Activated CD8-positive, alpha-beta T cell treated with anti-CD3 and anti-CD28 coated beads, Interleukin-2, amount 10 ng/mL, durations not matched to agents 7 days and 5 days (primary cell): ENCODE data around the gene CIDEC. TPM values are rescaled to one million over a fixed set of nuclear protein-coding genes. Genes with fewer than 3 reads are reported as not detected.
"Not testable (repeated sequence)": the region's sequence is repeated elsewhere in the genome, so short reads cannot be mapped to it uniquely, and the experiment has no call there.

Experiments
- ATAC-seq: fragments of 150-1000 bp; cut with Tn5 transposase; one replicate; pipeline ENCODE4 v1.10.0; 2021; ENCODE audit warnings: moderate library complexity
- CTCF ChIA-PET: fragments of 350-600 bp; sonication (Branson Sonifier 250); formaldehyde crosslinking; loops from one replicate; lab custom pipeline; 2021; ENCODE audit warnings: antibody characterized with exemption; lab: Charles Lee
- POLR2A ChIA-PET: fragments of 350-600 bp; sonication (Branson Sonifier 250); formaldehyde crosslinking; loops from one replicate; lab custom pipeline; 2021; ENCODE audit warnings: antibody characterized with exemption; lab: Charles Lee
- DNase-seq: peaks from one replicate; pipeline ENCODE4 v3.0.0-alpha.2; 2020
- H3K27ac Mint-ChIP-seq: one replicate; pipeline ENCODE4 v1.8.0; 2021; ENCODE audit warnings: mild to moderate bottlenecking, mixed read lengths
- H3K27me3 Mint-ChIP-seq: one replicate; pipeline ENCODE4 v1.8.0; 2021; ENCODE audit warnings: low read depth, mixed read lengths
- H3K36me3 Mint-ChIP-seq: one replicate; pipeline ENCODE4 v1.8.0; 2021; ENCODE audit warnings: low read depth, mixed read lengths
- H3K4me1 Mint-ChIP-seq: one replicate; pipeline ENCODE4 v1.8.0; 2021; ENCODE audit warnings: low read depth, mixed read lengths
- H3K4me3 Mint-ChIP-seq: one replicate; pipeline ENCODE4 v1.8.0; 2021; ENCODE audit warnings: mild to moderate bottlenecking, mixed read lengths
- H3K9me3 Mint-ChIP-seq: one replicate; pipeline ENCODE4 v1.8.0; 2022; ENCODE audit warnings: mixed read lengths; ENCODE audit not compliant: insufficient read depth
- total RNA-seq, 2 experiments: library from RNA; stranded (reverse); gene quantifications; one replicate each; pipeline ENCODE4 v1.2.3, GENCODE V29; 2021

CIDEC gene
- total RNA-seq, 2 experiments from 2014 or later: not detected

GRCh38 chr3:9855594-9855993 is 24.5 kb downstream of the CIDEC start:
- Mint-ChIP-seq H3K9me3 (no peaks in the 10 kb centered on the region), H3K4me3 (no peak overlapping the region), H3K4me1 (peaks cover 6% of the 10 kb centered on the region), H3K27ac (no peak overlapping the region), H3K36me3 (no peaks in the 10 kb centered on the region), H3K27me3 (peaks cover 9% of the 10 kb centered on the region)
- ATAC-seq (no peak), DNase-seq (no peak)
- CTCF ChIA-PET: no interaction called here
- POLR2A ChIA-PET: interaction anchor here (0.6 kb wide), 1 partner anchor 34 kb away, joined by 3 read pairs; no protein-coding TSS in a partner anchor

GRCh38 chr3:9854291-9854940 is 25.6 kb downstream of the CIDEC start:
- H3K36me3 Mint-ChIP-seq, ATAC-seq, H3K27ac Mint-ChIP-seq, H3K4me3 Mint-ChIP-seq, H3K9me3 Mint-ChIP-seq, H3K4me1 Mint-ChIP-seq, DNase-seq, H3K27me3 Mint-ChIP-seq, POLR2A ChIA-PET: not testable (repeated sequence)
- CTCF ChIA-PET: interaction anchor here (0.9 kb wide), 1 partner anchor 9 kb away, joined by 3 read pairs; no protein-coding TSS in a partner anchor

GRCh38 chr3:9852528-9852927 is 27.5 kb downstream of the CIDEC start:
- Mint-ChIP-seq H3K4me1 (peaks cover 10% of the 10 kb centered on the region), H3K36me3 (no peaks in the 10 kb centered on the region), H3K4me3 (no peak overlapping the region), H3K27ac (no peak overlapping the region), H3K27me3 (peaks cover 9% of the 10 kb centered on the region), H3K9me3 (no peaks in the 10 kb centered on the region)
- DNase-seq (no peak), ATAC-seq (no peak)
- ChIA-PET POLR2A (no interaction called here), CTCF (no interaction called here)

- POLR2A ChIA-PET, H3K4me3 Mint-ChIP-seq, H3K27me3 Mint-ChIP-seq, H3K36me3 Mint-ChIP-seq, ATAC-seq, H3K4me1 Mint-ChIP-seq, H3K27ac Mint-ChIP-seq, H3K9me3 Mint-ChIP-seq, DNase-seq, CTCF ChIA-PET: not testable (repeated sequence)
Observed at GRCh38 chr3:9851926-9852325, 28.1 kb downstream of the CIDEC start.

- ATAC-seq, DNase-seq, H3K9me3 Mint-ChIP-seq, POLR2A ChIA-PET, H3K4me3 Mint-ChIP-seq, H3K27me3 Mint-ChIP-seq, H3K36me3 Mint-ChIP-seq, H3K4me1 Mint-ChIP-seq, H3K27ac Mint-ChIP-seq, CTCF ChIA-PET: not testable (repeated sequence)
Observed at GRCh38 chr3:9851383-9851782, 28.7 kb downstream of the CIDEC start.

GRCh38 chr3:9848860-9849259 is 31.2 kb downstream of the CIDEC start:
- H3K4me1 Mint-ChIP-seq: peaks cover 22% of the 10 kb centered on the region
- H3K4me3 Mint-ChIP-seq, H3K27ac Mint-ChIP-seq, H3K27me3 Mint-ChIP-seq, H3K9me3 Mint-ChIP-seq, H3K36me3 Mint-ChIP-seq, POLR2A ChIA-PET, ATAC-seq: not testable (repeated sequence)
- CTCF ChIA-PET: interaction anchor here (0.6 to 1.5 kb wide), 14 partner anchors 9 to 177 kb away, joined by 3 to 8 read pairs (median 3); partner anchors contain the start of genes ARPC4, CRELD1 and TADA3
- DNase-seq: peak; percentile 33

- H3K9me3 Mint-ChIP-seq, H3K36me3 Mint-ChIP-seq, DNase-seq, H3K27ac Mint-ChIP-seq, ATAC-seq, H3K27me3 Mint-ChIP-seq, H3K4me3 Mint-ChIP-seq: not testable (repeated sequence)
- ChIA-PET CTCF (interaction anchor here (1.4 kb wide), 3 partner anchors 16 to 86 kb away, joined by 4 to 8 read pairs (median 5); partner anchors contain the start of gene CRELD1), POLR2A (interaction anchor here (1.8 kb wide), 1 partner anchor 43 kb away, joined by 6 read pairs; the partner anchor contains the start of gene JAGN1)
- H3K4me1 Mint-ChIP-seq: peaks cover 21% of the 10 kb centered on the region
Observed at GRCh38 chr3:9847870-9848269, 32.2 kb downstream of the CIDEC start.

GRCh38 chr3:9846931-9847488 is 33.0 kb downstream of the CIDEC start:
- DNase-seq (no peak), ATAC-seq (no peak)
- Mint-ChIP-seq H3K9me3 (no peaks in the 10 kb centered on the region), H3K4me3 (no peak overlapping the region), H3K27me3 (peaks cover 6% of the 10 kb centered on the region), H3K27ac (no peak overlapping the region), H3K4me1 (peaks cover 27% of the 10 kb centered on the region), H3K36me3 (peaks cover 9% of the 10 kb centered on the region)
- POLR2A ChIA-PET: interaction anchor here (0.8 to 1.8 kb wide), 2 partner anchors 44 to 116 kb away, joined by 3 to 6 read pairs; partner anchors contain the start of gene JAGN1
- CTCF ChIA-PET: interaction anchor here (0.7 kb wide), 1 partner anchor 66 kb away, joined by 3 read pairs; no protein-coding TSS in a partner anchor

GRCh38 chr3:9846231-9846630 is 33.8 kb downstream of the CIDEC start:
- Mint-ChIP-seq H3K4me3 (no peak overlapping the region), H3K9me3 (no peaks in the 10 kb centered on the region), H3K4me1 (peaks cover 30% of the 10 kb centered on the region), H3K27me3 (peaks cover 1% of the 10 kb centered on the region), H3K36me3 (peaks cover 14% of the 10 kb centered on the region), H3K27ac (no peak overlapping the region)
- CTCF ChIA-PET: interaction anchor here (1.2 to 1.5 kb wide), 2 partner anchors 8 to 87 kb away, joined by 3 to 4 read pairs; no protein-coding TSS in a partner anchor
- ATAC-seq (no peak), DNase-seq (no peak)
- POLR2A ChIA-PET: interaction anchor here (0.6 to 1.8 kb wide), 3 partner anchors 39 to 115 kb away, joined by 3 to 6 read pairs (median 3); partner anchors contain the start of gene JAGN1

GRCh38 chr3:9843715-9844438 is 36.2 kb downstream of the CIDEC start, which contains the start of gene RPUSD3:
RPUSD3 (minus strand) TSS chr3:9844008; CDS start chr3:9843990, 18 bp downstream.
- H3K27ac Mint-ChIP-seq: peak within 1 kb of the TSS; percentile 92
- ChIA-PET POLR2A (interaction anchor here (0.6 to 1.7 kb wide), 7 partner anchors 12 to 279 kb away, joined by 3 to 4 read pairs (median 3); partner anchors contain the start of genes JAGN1 and PRRT3), CTCF (interaction anchor here (0.6 to 2.3 kb wide), 6 partner anchors 36 to 143 kb away, joined by 3 to 7 read pairs (median 4); partner anchors contain the start of gene CRELD1)
- no peaks in the 10 kb centered on the region for H3K27me3 Mint-ChIP-seq
- H3K4me1 Mint-ChIP-seq: peaks cover 30% of the 10 kb centered on the region
- ATAC-seq (peak; percentile 99), DNase-seq (peak; percentile 96)
- H3K36me3 Mint-ChIP-seq: peaks cover 24% of the 10 kb centered on the region
- no peaks in the 10 kb centered on the region for H3K9me3 Mint-ChIP-seq
- peak within 1 kb of the TSS; percentile 99 for H3K4me3 Mint-ChIP-seq

- Mint-ChIP-seq H3K9me3 (no peaks in the 10 kb centered on the region), H3K4me3 (no peak overlapping the region), H3K27ac (no peak overlapping the region), H3K27me3 (no peaks in the 10 kb centered on the region), H3K36me3 (peaks cover 33% of the 10 kb centered on the region), H3K4me1 (peaks cover 27% of the 10 kb centered on the region)
- ATAC-seq: no peak
- DNase-seq: no peak
- ChIA-PET POLR2A (interaction anchor here (1.2 kb wide), 1 partner anchor 26 kb away, joined by 5 read pairs; no protein-coding TSS in a partner anchor), CTCF (interaction anchor here (1.3 to 1.9 kb wide), 3 partner anchors 13 to 142 kb away, joined by 3 to 6 read pairs (median 6); partner anchors contain the start of gene CRELD1)
Observed at GRCh38 chr3:9841015-9841414, 39.0 kb downstream of the CIDEC start.
